Endothelial cell of umbilical vein (primary cell): ENCODE results near the gene PDGFB. TPM values are rescaled to one million over a fixed set of nuclear protein-coding genes. Genes with fewer than 3 reads are reported as not detected.
A peak's percentile ranks its signal among the peaks of the same experiment; 100 is the strongest.

ENCODE experiments used
- BruUV-seq: library from RNA; stranded (reverse); fragments of 400-500 nt; replicated peaks from 2 replicates; lab custom pipeline; 2021; lab: Mats Ljungman, UMichigan
- CTCF ChIA-PET: fragments of 300-600, 350-600 bp; sonication (Branson Sonifier 250); formaldehyde crosslinking; loops from one replicate; lab custom pipeline; 2021; ENCODE audit warnings: antibody characterized with exemption, inconsistent platforms; lab: Charles Lee
- POLR2A ChIA-PET: fragments of 300-600, 350-600 bp; sonication (Branson Sonifier 250); formaldehyde crosslinking; loops from one replicate; lab custom pipeline; 2021; ENCODE audit warnings: antibody characterized with exemption, inconsistent platforms; lab: Charles Lee
- DNase-seq: peaks from one replicate; pipeline ENCODE4 v3.0.0-alpha.2; 2011; ENCODE audit warnings: low read depth, low spot score
- FAIRE-seq: peaks from 2 replicates; lab custom pipeline; 2011; peaks lifted over from hg19 to GRCh38; lab: Jason Lieb, UNC
- H2AFZ ChIP-seq: 2 replicates; pipeline ENCODE4 v1.6.0; 2012; ENCODE audit warnings: low read depth, low read length, control low read depth, inconsistent platforms
- H3K27ac ChIP-seq: 2 replicates; pipeline ENCODE4 v1.5.1; 2011; ENCODE audit warnings: low read depth, mild to moderate bottlenecking, control low read depth, low read length, moderate library complexity; ENCODE audit not compliant: insufficient read depth
- H3K27me3 ChIP-seq, 2 experiments: 2 replicates each; pipeline versions ENCODE4 v1.6.0 to v1.6.1; 2011; ENCODE audit warnings: low read length in 2 of 2, mixed read lengths in 1 of 2; ENCODE audit not compliant: control insufficient read depth in 2 of 2, insufficient read depth in 2 of 2
- H3K36me3 ChIP-seq, 2 experiments: 2 replicates in 1 of 2; 3 replicates in 1 of 2; pipeline ENCODE4 v1.5.1; 2011; ENCODE audit warnings: low read length in 2 of 2, mild to moderate bottlenecking in 1 of 2, moderate library complexity in 1 of 2; ENCODE audit not compliant: control insufficient read depth in 2 of 2, insufficient read depth in 2 of 2; ENCODE audit errors: extremely low read depth in 1 of 2
- H3K4me1 ChIP-seq: 3 replicates; pipeline ENCODE4 v1.5.1; 2011; ENCODE audit warnings: mild to moderate bottlenecking, low read length; ENCODE audit not compliant: control insufficient read depth, insufficient read depth; ENCODE audit errors: extremely low read depth
- H3K4me2 ChIP-seq: 2 replicates; pipeline ENCODE4 v1.6.1; 2011; ENCODE audit warnings: low read length, control low read depth, mixed read lengths; ENCODE audit not compliant: insufficient read depth
- H3K4me3 ChIP-seq, 3 experiments: fragments of 200-600 bp in 1 of 3; sonication (generic), shearing (Covaris generic) in 1 of 3; replicated peaks in 1 of 3; 2 replicates each; pipeline ENCODE4 v1.5.1; 2011 to 2016; ENCODE audit warnings: control low read depth in 3 of 3, low read length in 3 of 3, mild to moderate bottlenecking in 2 of 3, inconsistent platforms in 1 of 3, low read depth in 1 of 3, moderate library complexity in 1 of 3; ENCODE audit not compliant: insufficient read depth in 1 of 3
- H3K79me2 ChIP-seq: 2 replicates; pipeline ENCODE4 v1.6.0; 2012; ENCODE audit warnings: low read length, inconsistent platforms; ENCODE audit not compliant: control insufficient read depth, insufficient read depth
- H3K9ac ChIP-seq: replicated peaks from 2 replicates; pipeline ENCODE3; 2011; ENCODE audit warnings: low read length, control low read depth; ENCODE audit not compliant: insufficient read depth; ENCODE audit errors: extremely low read depth
- H3K9me1 ChIP-seq: replicated peaks from 3 replicates; pipeline ENCODE4 v1.6.0; 2011; ENCODE audit warnings: mild to moderate bottlenecking, low read length; ENCODE audit not compliant: control insufficient read depth, insufficient read depth; ENCODE audit errors: extremely low read depth
- H3K9me3 ChIP-seq: replicated peaks from 2 replicates; pipeline ENCODE4 v1.5.1; 2012; ENCODE audit warnings: low read length, inconsistent platforms; ENCODE audit not compliant: control insufficient read depth, insufficient read depth
- H4K20me1 ChIP-seq: replicated peaks from 2 replicates; pipeline ENCODE3; 2011; ENCODE audit warnings: mild to moderate bottlenecking, low read length; ENCODE audit not compliant: control insufficient read depth, insufficient read depth; ENCODE audit errors: extremely low read depth
- CTCF ChIP-seq, 2 donors: IDR thresholded peaks; 1 replicate in 1 of 2; 2 replicates in 1 of 2; pipeline ENCODE4 v1.5.1; 2011; ENCODE audit warnings: low read length in 2 of 2, mild to moderate bottlenecking in 2 of 2, moderate library complexity in 2 of 2, control low read depth in 1 of 2, inconsistent platforms in 1 of 2, low read depth in 1 of 2; ENCODE audit not compliant: insufficient read depth in 1 of 2; ENCODE audit errors: extremely low read depth in 1 of 2
- EZH2 ChIP-seq: IDR thresholded peaks from 2 replicates; pipeline ENCODE4 v1.6.1; 2012; ENCODE audit warnings: borderline replicate concordance, low read depth, mild to moderate bottlenecking, moderate library complexity, low read length, inconsistent platforms; ENCODE audit not compliant: severe bottlenecking
- FOS ChIP-seq: IDR thresholded peaks from 2 replicates; pipeline ENCODE4 v1.6.1; 2011; ENCODE audit warnings: mild to moderate bottlenecking, low read length, moderate library complexity, borderline replicate concordance; ENCODE audit not compliant: insufficient read depth
- GATA2 ChIP-seq: IDR thresholded peaks from 2 replicates; pipeline ENCODE4 v1.7.0; 2011; ENCODE audit warnings: low read depth, mild to moderate bottlenecking, moderate library complexity, mixed read lengths, low read length; ENCODE audit not compliant: insufficient read length, insufficient read depth
- JUN ChIP-seq: IDR thresholded peaks from 2 replicates; pipeline ENCODE4 v1.6.1; 2011; ENCODE audit warnings: borderline replicate concordance, low read depth; ENCODE audit not compliant: insufficient read length, insufficient read depth
- MAX ChIP-seq: IDR thresholded peaks from 2 replicates; pipeline ENCODE4 v1.6.1; 2011; ENCODE audit not compliant: insufficient read depth, insufficient read length
- MYC ChIP-seq: IDR thresholded peaks from one replicate; pipeline ENCODE4 v1.6.1; 2011; ENCODE audit warnings: mild to moderate bottlenecking, low read depth, low read length
- POLR2A ChIP-seq: IDR thresholded peaks from 2 replicates; pipeline ENCODE4 v1.6.1; 2012; ENCODE audit warnings: low read depth, mild to moderate bottlenecking, control low read depth, low read length
- POLR2AphosphoS5 ChIP-seq: IDR thresholded peaks from 2 replicates; pipeline ENCODE4 v1.6.1; 2012; ENCODE audit warnings: low read depth, mild to moderate bottlenecking, control low read depth, low read length, moderate library complexity; ENCODE audit not compliant: insufficient read depth
- dilution Hi-C: fragments of 300-500 bp; cut with MboI; formaldehyde crosslinking; loops from one replicate; pipeline ENCODE4 v1.15.0; 2019; ENCODE audit warnings: low sequenced_read_pairs; ENCODE audit not compliant: extremely low pct_ligation_motif_present
- intact Hi-C: fragments of 100-400 bp; cut with micrococcal nuclease; formaldehyde crosslinking; loops from one replicate; pipeline ENCODE4 v1.10.0; 2022
- polyA plus RNA-seq, 4 experiments: library from polyadenylated mRNA; depleted of rRNA in 3 of 4; stranded (reverse) in 3 of 4; unstranded in 1 of 4; fragments of >200 nt; gene quantifications; 2 replicates each; pipeline versions ENCODE4 v1.2.1 to v1.2.3, GENCODE V29; 2011 to 2012; ENCODE audit warnings: missing spikeins in 1 of 4
- total RNA-seq: library from RNA; stranded (reverse); gene quantifications from 2 replicates; pipeline ENCODE4 v1.2.3, GENCODE V29; 2021

PDGFB gene
- total and polyA plus RNA-seq, 2 donors (not counting 3 experiments of a cell fraction or from before 2014, with no cell fraction given) = 135 to 240 TPM

- Histone ChIP-seq H3K9me1 (no peaks in the 10 kb centered on the region), H3K4me3 (no peak overlapping the region), H3K27me3 (no peaks in the 10 kb centered on the region), H2AFZ (peak overlapping the region; percentile 30), H3K79me2 (no peaks in the 10 kb centered on the region), H3K9me3 (no peaks in the 10 kb centered on the region), H3K36me3 (no peaks in the 10 kb centered on the region), H4K20me1 (no peaks in the 10 kb centered on the region), H3K4me2 (peak overlapping the region; percentile 21), H3K9ac (peak overlapping the region; percentile 74), H3K4me1 (peaks cover 43% of the 10 kb centered on the region), H3K27ac (peak overlapping the region; percentile 93)
- peak; percentile 89 for DNase-seq
- intact Hi-C loops (loop anchor here (1.0 kb wide), 7 partner anchors 10 to 112 kb away; no protein-coding TSS in a partner anchor), dilution Hi-C loops (no loop called here)
- FAIRE-seq = peak; percentile 99
- ChIA-PET POLR2A (interaction anchor here (0.7 to 3.3 kb wide), 10 partner anchors 10 to 115 kb away, joined by 3 to 20 read pairs (median 4); partner anchors contain the start of gene PDGFB), CTCF (interaction anchor here (0.7 to 2.7 kb wide), 26 partner anchors 8 to 148 kb away, joined by 3 to 18 read pairs (median 6); partner anchors contain the start of gene PDGFB)
- BruUV-seq = TSS peak; percentile 82
- TF ChIP-seq POLR2A (peak; percentile 61), POLR2AphosphoS5 (peak; percentile 37), JUN (peak; percentile 70), GATA2 (no peak), FOS (no peak), CTCF (IDR thresholded peaks at IDR 0.05; ENCODE audit: extremely low read depth in 1 of 2, insufficient read depth in 1 of 2, low read depth in 1 of 2, low read length in 2 of 2) (peak in 1 of 2 donors; percentile 48), MAX (peak; percentile 33), EZH2 (no peak), MYC (no peak)
These were observed 38.0 kb upstream of the PDGFB start for GRCh38 chr22:39282645-39283321.
